SK-N-SH treated with all-trans-retinoic acid at 6 μM for 48 hours (cell line): ENCODE results near the gene SEC14L2.

Experiments used
- ATAC-seq: fragments of 200-7000 bp; cut with Tn5 transposase; 3 replicates; pipeline ENCODE4 v1.9.1; 2020; ENCODE audit warnings: mild to moderate bottlenecking, moderate library complexity
- ARNTL ChIP-seq: fragments of 450-650 bp; formaldehyde crosslinking; IDR thresholded peaks from 2 replicates; pipeline ENCODE4 v1.5.0; 2020; ENCODE audit warnings: low read depth, mild to moderate bottlenecking, moderate library complexity, borderline replicate concordance
- BACH2 ChIP-seq: fragments of 250-450 bp; sonication (Bioruptor Pico); IDR thresholded peaks from 2 replicates; pipeline ENCODE4 v1.9.0; 2021; ENCODE audit warnings: mild to moderate bottlenecking, borderline replicate concordance
- CSDC2 ChIP-seq: fragments of 250-450 bp; sonication (Bioruptor Pico); IDR thresholded peaks from 2 replicates; pipeline ENCODE4 v1.5.0; 2020; ENCODE audit warnings: mild to moderate bottlenecking, moderate library complexity
- CSRNP3 ChIP-seq: fragments of 250-450 bp; sonication (Bioruptor Pico); IDR thresholded peaks from 2 replicates; pipeline ENCODE4 v1.5.1; 2021; ENCODE audit warnings: mild to moderate bottlenecking, moderate library complexity
- ESRRG ChIP-seq: fragments of 250-450 bp; sonication (Bioruptor Pico); IDR thresholded peaks from 2 replicates; pipeline ENCODE4 v1.6.1; 2021; ENCODE audit warnings: mild to moderate bottlenecking
- GLIS3 ChIP-seq: fragments of 250-450 bp; sonication (Bioruptor Pico); IDR thresholded peaks from 2 replicates; pipeline ENCODE4 v1.5.0; 2020; ENCODE audit warnings: mild to moderate bottlenecking, moderate library complexity
- ISL1 ChIP-seq: fragments of 250-450 bp; sonication (Bioruptor Pico); IDR thresholded peaks from 2 replicates; pipeline ENCODE4 v2.1.2; 2022; ENCODE audit warnings: mild to moderate bottlenecking, moderate library complexity
- PATZ1 ChIP-seq: fragments of 250-450 bp; sonication (Bioruptor Pico); IDR thresholded peaks from 2 replicates; pipeline ENCODE4 v1.8.0; 2020; ENCODE audit warnings: mild to moderate bottlenecking, moderate library complexity, borderline replicate concordance
- POU6F1 ChIP-seq: fragments of 250-450 bp; sonication (Bioruptor Pico); IDR thresholded peaks from 2 replicates; pipeline ENCODE4 v1.8.0; 2021; ENCODE audit warnings: low read depth, mild to moderate bottlenecking, moderate library complexity, borderline replicate concordance
- PPARA ChIP-seq: fragments of 250-450 bp; sonication (Bioruptor Pico); IDR thresholded peaks from 2 replicates; pipeline ENCODE4 v1.5.0; 2020; ENCODE audit warnings: mild to moderate bottlenecking, borderline replicate concordance
- SNAI2 ChIP-seq: fragments of 250-450 bp; sonication (Bioruptor Pico); IDR thresholded peaks from 2 replicates; pipeline ENCODE4 v1.5.0; 2020; ENCODE audit warnings: mild to moderate bottlenecking, moderate library complexity
- TCF4 ChIP-seq: fragments of 250-450 bp; sonication (Bioruptor Pico); IDR thresholded peaks from 2 replicates; pipeline ENCODE4 v1.8.0; 2021; ENCODE audit warnings: mild to moderate bottlenecking, moderate library complexity, borderline replicate concordance
- TOX ChIP-seq: fragments of 250-450 bp; sonication (Bioruptor Pico); IDR thresholded peaks from 2 replicates; pipeline ENCODE4 v1.8.0; 2021; ENCODE audit warnings: mild to moderate bottlenecking, moderate library complexity, borderline replicate concordance
- TSHZ2 ChIP-seq: fragments of 250-450 bp; sonication (Bioruptor Pico); IDR thresholded peaks from 2 replicates; pipeline ENCODE4 v1.5.0; 2020; ENCODE audit warnings: mild to moderate bottlenecking, moderate library complexity
- ZC3H10 ChIP-seq: fragments of 250-450 bp; sonication (Bioruptor Pico); IDR thresholded peaks from 2 replicates; pipeline ENCODE4 v1.5.1; 2021; ENCODE audit warnings: mild to moderate bottlenecking, moderate library complexity
- ZFP3 ChIP-seq: fragments of 250-450 bp; sonication (Bioruptor Pico); IDR thresholded peaks from 2 replicates; pipeline ENCODE4 v1.5.0; 2020; ENCODE audit warnings: mild to moderate bottlenecking, moderate library complexity
- ZFP30 ChIP-seq: fragments of 450-650 bp; formaldehyde crosslinking; IDR thresholded peaks from 2 replicates; pipeline ENCODE4 v1.5.0; 2022; ENCODE audit warnings: mild to moderate bottlenecking, moderate library complexity
- ZNF565 ChIP-seq: fragments of 450-650 bp; formaldehyde crosslinking; conservative IDR thresholded peaks from 2 replicates; pipeline ENCODE4 v1.5.0; 2020; ENCODE audit warnings: low read depth, mild to moderate bottlenecking, moderate library complexity
- ZNF70 ChIP-seq: fragments of 450-650 bp; formaldehyde crosslinking; IDR thresholded peaks from 2 replicates; pipeline ENCODE4 v1.5.0; 2020; ENCODE audit warnings: mild to moderate bottlenecking, moderate library complexity
- TF ChIP-seq, protein P1 (sequence below): fragments of 250-450 bp; sonication (Bioruptor Pico); IDR thresholded peaks from 2 replicates; pipeline ENCODE4 v1.5.1; 2020; ENCODE audit warnings: low read depth, mild to moderate bottlenecking, moderate library complexity

Gene SEC14L2

GRCh38 chr22:30411780-30412179 is 15.0 kb downstream of the SEC14L2 start:
- no peak for ATAC-seq
- no peak for TF ChIP-seq TCF4 (CRISPR knock-in tag)
- no peak for TF ChIP-seq PPARA (CRISPR knock-in tag)
- TF ChIP-seq ZNF70 (CRISPR knock-in tag): no peak
- TF ChIP-seq CSDC2: no peak
- TF ChIP-seq ARNTL (CRISPR knock-in tag): no peak
- no peak for TF ChIP-seq PATZ1 (CRISPR knock-in tag)
- no peak for TF ChIP-seq CSRNP3 (CRISPR knock-in tag)
- TF ChIP-seq, all 23 proteins: peak for 0

DNA sequence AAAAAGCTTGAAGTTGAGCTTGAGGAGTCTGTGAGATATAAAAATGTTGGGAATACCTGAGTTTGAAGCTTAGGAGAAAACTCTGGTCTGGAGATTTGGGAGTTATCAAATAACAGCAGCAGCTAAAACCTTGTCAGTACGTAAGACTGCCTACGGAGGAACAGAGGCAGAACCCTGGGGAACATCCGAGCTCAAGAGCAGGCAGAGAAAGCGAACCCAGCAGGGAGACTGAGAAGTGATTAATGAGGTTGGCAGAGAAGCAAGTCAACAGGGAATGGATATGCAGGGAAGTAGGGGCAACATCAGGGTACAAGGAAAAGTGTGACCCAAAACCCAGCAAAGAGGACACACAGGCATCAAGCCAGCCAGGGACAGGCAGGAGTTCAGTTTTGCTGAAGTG is 16.2 kb downstream of the SEC14L2 start:
- TF ChIP-seq ESRRG (CRISPR knock-in tag): no peak
- no peak for TF ChIP-seq SNAI2 (CRISPR knock-in tag)
- no peak for TF ChIP-seq BACH2
- TF ChIP-seq ZFP3 (CRISPR knock-in tag): no peak

DNA sequence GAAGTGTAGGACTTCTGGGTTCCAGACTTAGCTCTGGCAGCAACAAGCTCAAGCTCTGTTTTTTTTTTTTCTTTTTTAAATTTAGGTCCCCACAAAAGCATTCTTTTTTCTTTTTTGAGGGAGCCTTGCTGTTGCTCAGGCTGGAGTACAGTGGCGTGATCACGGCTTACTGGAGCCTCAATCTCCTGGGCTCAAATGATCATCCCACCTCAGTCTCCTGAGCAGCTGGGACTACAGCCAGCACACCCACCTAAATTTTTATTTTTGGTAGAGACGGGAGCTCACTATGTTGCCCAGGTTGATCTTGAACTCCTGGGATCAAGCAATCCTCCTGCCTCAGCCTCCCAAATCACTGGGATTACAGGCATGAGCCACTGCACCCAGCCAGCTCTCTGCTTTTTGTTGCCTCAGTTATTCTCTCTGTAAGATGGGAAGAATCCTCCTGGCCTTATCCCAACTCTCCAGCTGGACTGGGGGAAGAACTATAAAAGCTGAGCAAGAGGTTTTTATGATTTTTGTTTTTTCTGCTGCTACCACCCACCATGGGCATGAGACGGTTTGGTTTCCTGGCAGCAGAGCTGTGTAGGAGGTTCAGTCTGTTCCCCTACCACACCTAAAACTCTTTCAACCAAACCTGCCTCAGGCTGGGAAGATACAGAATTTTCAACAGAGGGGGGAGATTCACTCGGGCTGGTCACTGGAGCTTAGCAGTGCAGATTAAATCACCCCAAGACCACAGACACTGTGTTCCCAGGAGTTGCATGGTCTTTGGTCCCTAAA is 17.1 kb downstream of the SEC14L2 start:
- no peak for ATAC-seq
- TF ChIP-seq CSRNP3 (CRISPR knock-in tag) (no peak), ESRRG (CRISPR knock-in tag) (no peak), ZNF70 (CRISPR knock-in tag) (no peak), TSHZ2 (CRISPR knock-in tag) (no peak), ISL1 (CRISPR knock-in tag) (no peak), TCF4 (CRISPR knock-in tag) (no peak), ARNTL (CRISPR knock-in tag) (no peak), ZFP30 (CRISPR knock-in tag) (no peak), POU6F1 (no peak), ZC3H10 (CRISPR knock-in tag) (no peak), PATZ1 (CRISPR knock-in tag) (no peak), ZNF565 (CRISPR knock-in tag) (no peak), TOX (CRISPR knock-in tag) (no peak), SNAI2 (CRISPR knock-in tag) (no peak), ZFP3 (CRISPR knock-in tag) (no peak), GLIS3 (CRISPR knock-in tag) (no peak)
- TF ChIP-seq, protein P1, sequence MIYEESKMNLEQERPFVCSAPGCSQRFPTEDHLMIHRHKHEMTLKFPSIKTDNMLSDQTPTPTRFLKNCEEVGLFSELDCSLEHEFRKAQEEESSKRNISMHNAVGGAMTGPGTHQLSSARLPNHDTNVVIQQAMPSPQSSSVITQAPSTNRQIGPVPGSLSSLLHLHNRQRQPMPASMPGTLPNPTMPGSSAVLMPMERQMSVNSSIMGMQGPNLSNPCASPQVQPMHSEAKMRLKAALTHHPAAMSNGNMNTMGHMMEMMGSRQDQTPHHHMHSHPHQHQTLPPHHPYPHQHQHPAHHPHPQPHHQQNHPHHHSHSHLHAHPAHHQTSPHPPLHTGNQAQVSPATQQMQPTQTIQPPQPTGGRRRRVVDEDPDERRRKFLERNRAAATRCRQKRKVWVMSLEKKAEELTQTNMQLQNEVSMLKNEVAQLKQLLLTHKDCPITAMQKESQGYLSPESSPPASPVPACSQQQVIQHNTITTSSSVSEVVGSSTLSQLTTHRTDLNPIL: no peak

More for the DNA sequence above, 16.2 kb downstream of the SEC14L2 start:
- ATAC-seq: no peak
